HG03469 (cell line): ENCODE measurements around the gene LTBP2.

Experiments used
- ATAC-seq: cut with Tn5 transposase; IDR thresholded peaks from one replicate; pipeline ENCODE4 v1.9.1; 2021; ENCODE audit warnings: mild to moderate bottlenecking, moderate library complexity, moderate number of reproducible peaks; ENCODE audit not compliant: unreplicated experiment

The LTBP2 gene

DNA sequence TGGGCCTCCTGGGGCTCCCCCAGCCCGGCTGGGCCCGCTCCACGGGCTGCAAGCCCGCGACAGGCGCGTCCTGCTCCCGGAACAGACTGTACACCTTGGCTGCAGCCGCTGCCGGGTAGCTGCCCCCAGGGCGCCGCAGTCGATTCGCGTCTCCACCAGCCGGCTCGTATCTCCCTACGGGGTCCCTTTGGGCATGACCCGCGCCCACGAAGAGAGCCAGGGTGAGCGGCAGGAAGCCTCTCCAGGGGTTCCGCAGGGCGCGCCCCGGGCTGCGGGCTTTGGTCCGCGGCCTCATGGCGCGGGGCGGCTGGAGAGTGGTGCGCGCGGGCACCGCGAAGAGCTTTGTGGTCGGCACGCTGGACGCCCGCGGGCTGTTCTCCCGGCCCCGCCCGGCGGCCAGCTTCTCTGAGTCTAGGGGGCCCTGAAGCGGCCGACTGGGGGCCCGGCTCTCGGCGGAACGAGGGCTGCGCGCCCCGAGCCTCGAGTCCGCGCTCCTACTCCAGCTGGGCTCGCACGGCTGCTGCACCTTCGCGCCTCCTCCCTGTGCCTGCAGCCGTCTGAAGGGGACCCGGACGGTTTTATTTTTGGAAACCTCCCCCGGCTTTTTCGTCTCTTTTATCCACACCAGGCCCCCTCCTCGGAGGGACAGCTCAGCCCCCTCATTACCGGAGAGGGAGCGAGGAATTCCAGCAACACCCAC, at the start of gene LTBP2:
TSS of gene LTBP2 (minus strand) at position 588 of the 700 bp plus-strand sequence. CDS start at position 295, 293 bp downstream.
- ATAC-seq: no peak

DNA sequence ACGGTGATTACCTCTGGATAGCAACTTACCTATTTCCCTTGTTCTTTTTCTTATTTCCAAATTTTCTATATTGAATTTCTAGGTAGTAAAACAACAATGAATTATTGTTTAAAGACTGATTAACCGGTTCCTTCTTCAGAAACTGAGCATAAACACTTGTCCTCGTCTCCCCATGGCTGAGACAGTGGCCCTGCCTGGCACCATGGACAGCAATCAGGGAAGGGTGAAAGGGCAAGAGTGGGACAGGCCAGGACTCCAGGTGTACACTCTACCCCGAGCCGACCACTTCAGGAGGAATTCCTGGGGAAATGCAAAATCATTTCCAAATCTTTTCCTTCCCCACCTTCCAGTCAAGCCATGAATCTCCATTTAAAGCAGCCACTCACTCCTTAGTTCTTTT, 48.8 kb upstream of the LTBP2 start:
- ATAC-seq: no peak

- no peak for ATAC-seq
Observed at GRCh38 chr14:74660167-74660566, 48.1 kb upstream of the LTBP2 start.

DNA sequence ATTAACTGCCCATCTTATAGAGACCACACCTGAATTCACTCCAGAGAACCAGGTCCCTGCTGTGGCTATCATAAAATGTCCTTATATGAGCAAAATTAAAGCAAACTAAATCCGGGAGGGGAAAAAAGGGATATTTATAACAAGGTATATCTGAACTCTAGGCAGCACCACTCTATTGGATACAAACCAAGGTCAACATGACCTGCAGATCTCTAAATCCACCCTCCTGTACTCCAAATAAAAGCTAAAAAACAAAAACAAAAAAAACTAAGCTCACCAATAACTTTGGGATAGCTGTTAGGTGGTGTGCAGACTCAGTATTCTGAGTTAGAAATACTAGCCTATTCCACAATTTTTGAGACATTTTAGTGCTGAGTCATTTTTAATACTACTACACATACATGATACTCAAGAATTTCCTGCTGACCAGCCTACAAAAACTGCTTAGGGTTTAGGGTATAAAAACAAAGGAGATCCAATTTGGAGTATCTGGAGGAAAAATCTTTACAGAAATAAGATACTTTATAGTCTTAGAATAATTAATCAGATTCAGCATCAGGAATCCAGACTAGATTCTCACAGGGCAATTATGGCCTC, 46.6 kb upstream of the LTBP2 start:
- ATAC-seq: no peak

GRCh38 chr14:74656964-74657363, 44.9 kb upstream of the LTBP2 start:
- no peak for ATAC-seq

DNA sequence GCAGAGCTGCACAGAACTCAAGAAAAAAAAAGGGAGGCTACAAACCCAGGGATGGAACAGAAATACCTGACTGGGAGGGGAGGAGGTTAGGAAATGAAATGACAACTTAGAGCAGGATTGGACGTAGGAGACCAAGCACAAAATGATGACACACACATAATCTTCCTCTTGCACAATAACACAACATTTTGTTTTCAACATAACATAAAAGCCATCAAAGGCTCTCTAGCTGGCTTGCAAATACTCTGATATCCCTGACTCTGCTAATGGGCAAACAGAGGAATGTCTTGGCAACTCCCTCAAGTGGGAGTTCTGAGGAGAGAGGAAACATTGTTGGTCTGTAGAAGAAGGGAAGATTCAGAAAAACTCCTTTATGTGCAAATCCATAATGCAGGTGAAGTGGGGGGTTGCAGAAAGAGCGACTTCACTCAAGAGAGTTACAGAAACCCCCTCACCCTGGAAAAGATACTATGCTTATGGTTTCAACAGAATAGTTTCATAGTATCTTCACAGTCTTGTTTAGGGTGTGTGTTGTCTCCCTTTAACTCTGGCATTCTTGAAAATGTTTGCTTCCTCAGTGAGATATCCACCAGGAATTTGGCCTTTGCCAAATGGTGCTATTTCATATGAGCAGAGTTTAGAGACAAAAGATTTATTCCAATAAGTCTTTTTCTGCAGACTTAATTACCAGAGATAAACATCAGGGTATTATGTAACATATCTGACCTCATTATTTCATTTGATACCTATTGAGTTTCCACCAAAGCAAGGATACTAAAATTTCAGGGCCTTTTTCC, 43.8 kb upstream of the LTBP2 start:
- no peak for ATAC-seq

- ATAC-seq: no peak
Observed at GRCh38 chr14:74654931-74655330, 42.9 kb upstream of the LTBP2 start.

DNA sequence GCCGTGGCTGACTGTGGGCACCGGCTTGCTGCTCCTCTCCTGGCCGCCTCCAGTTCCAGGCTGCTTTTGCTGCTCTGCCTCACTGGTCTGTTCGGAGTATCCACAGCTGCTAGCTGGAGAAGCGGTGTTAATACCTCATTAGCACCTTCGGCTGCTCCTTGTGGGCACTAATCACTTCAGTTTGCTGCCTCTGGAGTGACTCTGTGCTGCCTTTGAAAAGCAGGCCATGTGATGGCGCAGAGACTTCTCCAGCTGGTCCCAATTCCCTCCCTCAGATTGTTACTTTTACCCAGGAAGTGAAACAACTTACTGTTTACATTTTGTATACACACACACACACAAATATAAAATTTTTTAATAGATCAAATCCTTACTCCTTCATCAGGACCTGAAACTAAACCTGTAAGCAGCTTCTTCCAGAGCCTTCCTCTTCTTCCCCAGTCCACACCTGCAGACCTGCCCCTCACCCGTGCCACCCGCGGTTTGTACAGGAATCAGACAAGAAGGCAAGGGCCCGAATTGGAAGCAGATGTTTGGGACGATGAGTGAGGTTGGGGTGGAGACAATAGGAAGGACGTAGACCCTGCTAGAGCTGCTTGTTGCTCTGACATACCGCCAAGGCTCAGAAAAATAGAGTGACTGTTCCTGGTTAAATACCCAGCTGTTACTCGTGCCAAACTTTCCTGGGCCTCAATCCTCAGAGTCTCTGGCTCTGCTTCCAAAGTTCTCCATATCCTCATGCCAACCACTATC, 41.5 kb upstream of the LTBP2 start:
- ATAC-seq: no peak

GRCh38 chr14:74652541-74652940, 40.5 kb upstream of the LTBP2 start:
- ATAC-seq: no peak

GRCh38 chr14:74650927-74651686, 39.1 kb upstream of the LTBP2 start:
- no peak for ATAC-seq

GRCh38 chr14:74649673-74650072, 37.6 kb upstream of the LTBP2 start:
- ATAC-seq: no peak

DNA sequence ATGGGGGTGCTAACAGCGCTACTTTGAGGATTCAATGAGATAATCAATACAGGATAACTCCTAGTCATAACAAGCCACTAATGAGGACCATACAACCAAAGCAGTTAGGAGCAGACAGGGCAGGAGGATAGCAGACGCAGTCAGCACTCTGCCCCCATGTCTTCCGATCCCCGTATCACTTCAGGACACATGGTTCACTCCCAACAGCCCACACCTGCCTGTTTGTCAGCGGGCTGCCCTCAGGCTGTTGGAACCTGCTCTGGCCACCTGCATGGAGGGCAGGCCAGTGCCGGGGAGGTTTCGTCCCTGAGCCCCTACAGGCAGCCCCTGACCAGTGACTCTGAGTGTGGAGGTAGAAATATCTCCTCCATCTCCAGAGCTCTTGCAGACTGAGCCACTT, 37.1 kb upstream of the LTBP2 start:
- no peak for ATAC-seq

DNA sequence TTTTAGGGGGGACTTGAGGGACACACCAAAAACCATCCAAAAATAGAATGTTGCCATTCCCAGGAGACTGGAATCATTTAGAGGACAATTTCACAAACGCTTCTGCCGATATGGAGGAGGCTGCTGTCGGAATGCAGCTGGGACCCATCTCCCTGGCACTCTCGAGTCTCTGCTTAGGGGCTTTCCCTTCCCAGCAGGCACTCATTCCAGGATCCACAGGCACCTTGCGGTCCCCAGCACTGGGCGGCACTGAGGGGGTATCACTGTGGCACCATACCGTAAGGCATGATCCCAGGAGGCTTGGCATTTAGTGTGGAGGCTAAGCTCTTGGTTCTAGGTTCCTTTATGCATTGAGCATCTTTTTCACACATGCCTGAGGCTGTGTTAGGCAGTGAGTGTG, 36.6 kb upstream of the LTBP2 start:
- no peak for ATAC-seq

DNA sequence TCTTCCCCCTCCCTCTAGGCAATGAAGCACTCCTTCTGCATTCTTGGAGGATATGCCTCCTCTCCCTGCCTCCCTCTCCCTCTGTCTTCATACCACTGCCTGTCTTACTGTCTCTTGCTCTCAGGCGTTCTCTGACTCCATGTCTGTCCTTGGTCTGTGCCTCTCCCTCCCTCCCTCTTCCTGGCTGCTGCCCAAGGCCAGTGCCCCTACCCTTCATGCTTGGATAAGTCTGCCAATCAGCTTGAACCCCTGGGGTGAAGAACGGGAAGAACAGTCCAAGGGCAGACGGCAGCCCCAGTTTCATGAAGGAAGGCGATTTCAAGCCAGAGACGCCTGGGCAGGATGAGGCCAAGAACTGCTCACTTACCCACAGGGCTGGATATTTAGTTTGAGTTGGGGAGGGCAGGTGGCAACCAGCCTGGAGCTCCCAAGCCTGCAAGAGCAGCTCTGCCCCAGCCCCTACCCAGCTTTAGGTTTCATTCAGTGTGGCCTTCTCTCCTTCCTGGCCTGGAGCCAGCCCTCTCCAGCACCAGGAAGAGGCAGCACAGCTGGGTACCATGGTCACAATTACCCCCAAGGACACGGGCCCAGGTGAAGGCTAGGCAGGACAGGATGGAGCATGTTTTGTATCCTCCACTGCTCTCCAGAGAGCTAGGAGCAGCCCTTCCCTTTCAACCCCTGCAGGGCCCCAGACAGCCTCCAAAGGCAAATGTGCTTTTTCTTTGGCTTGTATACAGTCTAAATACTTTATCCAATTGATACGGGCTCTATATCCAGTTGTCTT, 35.8 kb upstream of the LTBP2 start:
- ATAC-seq: no peak

- ATAC-seq: no peak
Observed at GRCh38 chr14:74647061-74647677, 35.1 kb upstream of the LTBP2 start.

DNA sequence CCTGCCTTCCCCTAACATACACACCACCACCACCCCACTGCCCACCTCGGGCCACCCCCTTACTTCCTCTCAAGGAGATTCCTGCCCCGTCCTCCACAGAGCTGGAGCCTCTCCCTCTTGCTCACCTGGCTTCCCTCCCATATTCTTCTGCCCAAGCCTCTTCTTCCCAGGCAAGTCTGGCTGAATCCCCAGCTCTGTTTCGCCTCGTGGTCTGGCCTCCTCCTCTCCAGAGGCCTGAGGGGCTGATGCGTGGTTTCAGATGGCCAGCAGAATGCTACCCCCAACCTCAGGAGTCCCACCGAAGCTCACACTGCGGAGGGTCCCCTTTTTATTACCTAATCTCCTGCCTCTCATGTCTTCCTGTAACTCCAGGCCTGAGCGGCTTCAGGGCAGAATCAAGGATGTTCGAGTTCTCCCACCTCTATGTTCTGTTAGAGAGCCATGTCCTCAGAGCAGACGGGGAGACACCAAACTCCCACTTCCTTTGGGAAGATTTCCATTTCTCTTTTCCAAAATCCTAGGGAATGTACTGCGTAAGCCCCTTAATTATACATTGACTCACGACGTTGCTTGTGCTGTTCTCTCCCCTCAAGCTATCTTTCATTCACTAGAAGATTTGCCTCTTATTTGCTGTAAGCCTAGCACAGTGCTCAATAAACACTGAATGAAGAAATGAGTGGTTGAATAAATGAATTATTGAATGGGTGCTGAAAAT, 33.9 kb upstream of the LTBP2 start:
- no peak for ATAC-seq

DNA sequence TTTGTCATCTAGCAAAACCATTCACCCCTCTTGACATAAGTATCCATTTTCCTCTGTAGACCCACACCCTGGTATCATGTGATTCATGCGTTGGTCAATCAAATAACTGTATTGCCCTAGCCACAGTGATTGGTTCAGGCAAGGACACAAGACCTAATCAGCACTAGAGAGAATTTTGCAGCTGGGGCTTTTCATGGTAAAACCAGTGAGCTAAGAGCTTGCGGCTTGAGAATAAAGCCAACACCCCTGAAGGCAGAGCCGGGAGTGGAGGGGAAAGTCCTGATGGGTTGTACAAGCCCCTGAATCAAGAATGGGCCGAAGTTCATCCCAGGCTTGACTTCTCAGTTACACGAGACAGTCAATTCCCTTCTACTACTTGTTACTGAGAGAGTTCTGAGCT, 33.2 kb upstream of the LTBP2 start:
- ATAC-seq: no peak

GRCh38 chr14:74641601-74642391, 29.8 kb upstream of the LTBP2 start:
- no peak for ATAC-seq
